Suppressor macrophage treated with lipopolysaccharide for 4 hours (primary cell): ENCODE data around the gene BCL7B.
"Not testable (repeated sequence)": the region's sequence is repeated elsewhere in the genome, so short reads cannot be mapped to it uniquely, and the experiment has no call there.

Experiments used
- DNase-seq: peaks from one replicate; pipeline ENCODE4 v3.0.0-alpha.2; 2020

BCL7B gene

GRCh38 chr7:73570977-73571376 is 13.5 kb upstream of the BCL7B start:
- no peak for DNase-seq

DNA sequence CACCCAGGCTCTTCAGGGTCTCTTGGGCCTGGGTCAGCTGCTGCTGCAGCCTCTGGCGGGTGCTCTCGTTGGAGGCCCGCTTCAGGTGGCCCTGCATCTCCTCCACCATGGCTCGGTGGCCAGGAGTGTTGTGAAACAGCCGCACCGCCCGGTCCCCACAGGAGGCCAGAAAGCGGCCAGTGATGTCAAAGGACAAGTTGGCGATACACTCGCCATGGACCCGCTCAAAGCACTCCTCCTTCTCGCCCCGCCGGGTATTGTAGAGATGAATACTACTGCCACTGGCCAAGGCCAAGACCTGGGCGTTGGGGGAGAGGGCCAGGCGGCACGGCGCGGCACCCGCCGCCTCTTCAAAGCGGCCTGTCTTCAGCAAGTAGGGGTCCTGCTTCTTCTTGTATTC is 13.0 kb upstream of the BCL7B start:
- no peak for DNase-seq

DNA sequence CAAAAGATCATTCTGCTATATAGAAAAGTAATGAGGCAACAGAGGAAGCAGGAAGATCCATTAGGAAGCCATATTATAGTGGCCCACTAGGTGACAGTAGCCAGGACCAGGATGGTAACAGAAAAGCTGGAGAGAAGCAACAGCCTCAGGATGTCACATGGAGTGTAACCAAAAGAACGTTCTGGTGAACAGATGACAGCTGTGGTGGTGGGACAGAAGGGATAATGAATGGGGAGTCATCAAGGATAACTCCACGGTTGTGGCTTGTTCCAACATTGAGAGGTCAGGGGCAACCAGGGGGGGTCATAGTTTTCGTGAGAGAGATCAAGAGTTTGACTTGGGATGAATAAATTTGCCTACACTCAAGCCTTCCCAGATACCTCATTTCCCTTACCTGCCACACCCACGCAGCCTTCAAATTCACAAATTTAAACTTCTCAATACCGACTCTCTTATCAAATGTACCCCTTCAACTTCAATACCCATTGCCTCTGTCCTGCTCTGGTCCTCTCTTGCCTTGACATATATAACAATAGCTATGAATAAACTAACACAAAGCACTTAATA is 11.6 kb upstream of the BCL7B start:
- DNase-seq: no peak

GRCh38 chr7:73567846-73568685 is 10.6 kb upstream of the BCL7B start:
- no peak for DNase-seq

DNA sequence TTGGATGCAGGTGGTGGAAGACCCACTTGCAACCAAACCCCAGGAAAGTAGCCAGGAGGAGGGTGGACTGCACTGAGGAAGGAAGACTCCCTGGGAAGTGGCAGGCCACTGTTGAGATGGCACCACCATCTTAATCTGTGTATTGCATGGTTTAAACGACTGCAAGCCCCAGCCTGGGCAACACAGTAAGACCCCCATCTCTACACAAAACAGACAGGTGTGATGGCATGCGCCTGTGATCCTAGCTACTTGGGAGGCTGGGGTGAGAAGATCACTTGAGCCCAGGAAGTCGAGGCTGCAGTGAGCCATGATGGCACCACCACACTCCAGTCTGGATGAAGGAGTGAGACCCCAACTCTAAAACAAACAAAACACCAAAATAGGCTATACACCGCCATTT is 9.7 kb upstream of the BCL7B start:
- DNase-seq: no peak

GRCh38 chr7:73566431-73566830 is 8.9 kb upstream of the BCL7B start:
- DNase-seq: not testable (repeated sequence)

GRCh38 chr7:73565675-73566340 is 8.3 kb upstream of the BCL7B start:
- peak; percentile 57 for DNase-seq

- DNase-seq: peak; percentile 81
These were observed 2.8 kb upstream of the BCL7B start for GRCh38 chr7:73560109-73560835.

DNA sequence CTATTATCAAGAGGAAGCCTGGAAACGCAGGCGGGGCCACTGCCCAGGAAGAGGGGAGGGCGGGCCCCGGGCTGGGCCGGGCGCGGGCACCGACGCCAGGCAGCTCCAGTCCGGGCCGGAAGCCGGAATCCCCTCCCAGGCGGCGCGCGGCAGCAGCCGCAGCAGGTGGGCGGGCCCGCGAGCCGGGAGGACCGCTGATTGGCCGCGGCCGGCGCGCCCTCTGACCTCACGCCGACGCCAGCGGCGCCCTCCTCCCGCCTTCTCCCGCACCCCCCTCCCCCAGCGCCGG is 438 bp downstream of the BCL7B start:
- peak; percentile 98 for DNase-seq

DNA sequence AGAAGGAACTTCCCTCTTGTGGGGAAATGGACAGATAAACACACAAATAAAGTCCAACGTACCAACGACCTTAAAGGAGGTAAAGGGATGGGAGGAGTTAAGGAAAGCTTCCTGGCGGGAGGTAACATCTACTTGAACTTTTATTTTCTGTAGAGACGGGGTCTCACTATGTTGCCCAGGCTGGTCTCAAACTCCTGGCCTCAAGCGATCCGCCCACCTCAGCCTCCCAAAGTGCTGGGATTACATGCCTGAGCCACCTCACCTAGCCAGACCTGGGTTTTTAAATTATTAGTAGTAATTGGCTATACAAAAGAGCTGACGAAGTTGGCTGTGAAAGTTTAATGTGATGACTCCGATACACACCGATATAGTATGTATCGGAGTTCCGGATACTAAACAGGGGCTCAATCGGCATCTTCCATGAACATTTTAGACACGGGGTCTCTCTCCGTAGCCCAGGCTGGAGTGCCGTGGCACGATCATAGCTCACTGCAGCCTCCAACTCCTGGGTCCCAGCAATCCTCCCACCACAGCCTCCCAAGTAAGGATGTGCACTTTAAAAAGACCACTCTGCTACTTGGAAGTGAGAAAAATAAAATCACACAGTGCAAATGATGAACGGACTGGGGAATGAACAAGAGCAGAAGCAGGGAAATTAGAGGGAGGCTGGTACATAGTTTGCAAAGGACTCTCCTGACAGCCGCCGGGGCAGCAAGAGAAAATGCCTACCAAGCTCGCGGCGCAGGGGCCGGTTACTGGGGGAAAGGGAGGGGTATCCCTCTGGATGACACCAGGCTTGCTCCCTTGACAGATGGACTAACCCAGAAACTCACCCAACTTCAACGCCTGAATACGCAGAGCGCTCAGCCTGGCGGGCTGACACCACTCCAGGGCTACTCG is 1.0 kb downstream of the BCL7B start:
- no peak for DNase-seq

- no peak for DNase-seq
These were observed 2.0 kb downstream of the BCL7B start for GRCh38 chr7:73555411-73555982.

DNA sequence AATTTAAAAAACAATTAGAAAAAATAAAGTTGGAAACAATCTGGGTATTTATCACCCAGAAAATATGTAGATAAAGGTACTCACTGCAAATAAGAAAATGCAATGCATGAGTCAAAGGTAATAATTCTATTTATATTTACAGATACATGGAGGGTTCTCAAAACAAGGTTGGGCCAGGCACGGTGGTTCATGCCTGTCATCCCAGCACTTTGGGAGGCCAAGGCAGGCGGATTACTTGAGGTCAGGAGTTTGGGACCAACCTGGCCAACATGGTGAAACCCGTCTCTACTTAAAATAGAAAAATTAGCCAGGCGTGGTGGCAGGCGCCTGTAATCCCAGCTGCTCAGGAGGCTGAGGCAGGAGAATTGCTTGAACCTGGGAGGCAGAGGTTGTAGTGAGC is 7.4 kb downstream of the BCL7B start:
- DNase-seq: not testable (repeated sequence)

DNA sequence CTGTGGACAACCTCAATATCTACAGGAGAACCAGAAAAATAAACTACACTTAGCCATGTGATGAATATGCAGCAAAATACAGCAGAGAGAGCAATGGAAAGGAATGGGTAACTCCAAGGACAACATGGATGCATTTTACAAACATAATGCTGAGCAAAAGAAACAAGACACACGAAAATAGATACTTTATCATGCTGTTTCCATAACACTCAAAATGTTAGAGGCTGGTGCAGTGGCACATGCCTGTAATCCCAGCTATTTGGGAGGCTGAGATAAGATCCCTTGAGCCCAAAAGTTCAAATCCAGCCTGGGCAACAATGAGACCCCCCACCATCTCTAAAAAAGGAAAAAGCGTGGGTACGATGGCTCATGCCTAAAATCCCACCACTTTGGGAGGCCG is 8.3 kb downstream of the BCL7B start:
- DNase-seq: no peak

GRCh38 chr7:73547841-73548240 is 9.6 kb downstream of the BCL7B start:
- no peak for DNase-seq

- no peak for DNase-seq
These were observed 12.8 kb downstream of the BCL7B start for GRCh38 chr7:73544678-73545077.

GRCh38 chr7:73541722-73542121 is 15.8 kb downstream of the BCL7B start:
- no peak for DNase-seq

DNA sequence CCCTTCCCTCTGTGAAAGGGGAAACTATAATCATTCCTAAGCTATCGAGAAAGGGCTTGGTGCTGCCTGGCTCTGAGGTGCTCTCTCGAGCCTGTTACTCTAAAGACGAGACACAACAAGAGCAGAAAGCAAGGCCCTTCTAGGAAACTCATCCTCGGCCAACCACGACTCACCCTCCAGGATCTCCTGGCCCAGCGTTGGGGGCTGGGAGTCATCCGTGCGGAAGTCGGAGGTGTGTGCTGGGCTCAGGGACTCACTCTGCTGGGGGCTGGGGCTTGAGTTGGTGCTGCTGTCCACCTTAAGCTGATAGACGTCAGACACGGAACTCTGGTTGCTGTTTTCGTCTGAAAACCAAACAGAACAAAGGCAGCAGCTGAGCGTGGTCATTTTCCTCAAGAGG is 17.8 kb downstream of the BCL7B start:
- no peak for DNase-seq

GRCh38 chr7:73538510-73538909 is 19.0 kb downstream of the BCL7B start:
- DNase-seq: not testable (repeated sequence)

GRCh38 chr7:73537051-73537450 is 20.4 kb downstream of the BCL7B start:
- no peak for DNase-seq

DNA sequence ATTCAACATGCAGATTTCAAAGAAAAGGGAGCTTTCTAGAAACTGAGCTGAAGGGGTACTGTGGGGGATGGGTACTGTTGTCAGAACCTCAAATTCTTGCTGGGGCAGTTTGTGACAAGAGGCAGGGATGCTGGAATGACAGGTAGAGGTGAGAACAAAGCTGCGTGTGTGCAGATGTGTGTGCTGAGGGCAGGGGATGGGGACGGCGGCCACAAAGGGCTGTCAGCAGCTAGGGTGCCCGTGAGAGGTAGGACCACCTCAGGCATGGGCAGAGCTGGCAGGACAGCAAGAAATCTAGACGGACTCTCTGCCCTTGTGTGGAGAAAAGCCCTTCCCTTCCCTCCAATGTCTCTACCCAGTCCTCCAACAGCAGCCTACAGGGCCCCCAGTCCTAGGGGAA is 21.0 kb downstream of the BCL7B start:
- DNase-seq: no peak

DNA sequence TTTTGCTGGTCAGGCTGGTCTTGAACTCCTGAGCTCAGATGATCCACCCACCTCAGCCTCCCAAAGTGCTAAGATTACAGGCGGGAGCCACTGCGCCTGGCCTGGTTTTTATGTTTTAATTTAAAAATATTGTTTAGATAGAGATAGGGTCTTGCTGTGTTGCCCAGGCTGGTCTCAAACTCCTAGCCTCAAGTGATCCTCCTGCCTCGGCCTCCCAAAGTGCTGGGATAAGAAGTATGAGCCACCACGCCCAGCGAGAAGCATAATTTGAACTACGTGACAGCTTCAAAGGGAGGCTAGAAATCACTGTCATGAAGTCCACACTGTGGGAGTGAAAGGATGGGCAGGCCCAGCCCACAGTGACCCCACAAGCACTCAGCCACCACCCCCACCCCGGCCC is 21.6 kb downstream of the BCL7B start:
- not testable (repeated sequence) for DNase-seq

- no peak for DNase-seq
These were observed 23.7 kb downstream of the BCL7B start for GRCh38 chr7:73533742-73534141.
